Nephron progenitor cell (in vitro differentiated cells): ENCODE data around the gene CHRND.

ENCODE experiments used
- DNase-seq: peaks from one replicate; pipeline ENCODE4 v3.0.0; 2021
- H3K27ac Mint-ChIP-seq: 2 replicates; pipeline ENCODE4 v1.8.0; 2021; ENCODE audit warnings: mild to moderate bottlenecking, moderate library complexity, mixed read lengths
- H3K27me3 Mint-ChIP-seq: 2 replicates; pipeline ENCODE4 v1.8.0; 2021; ENCODE audit warnings: mild to moderate bottlenecking, low read depth, mixed read lengths; ENCODE audit not compliant: poor library complexity
- H3K36me3 Mint-ChIP-seq: 2 replicates; pipeline ENCODE4 v1.8.0; 2021; ENCODE audit warnings: low read depth, mixed read lengths
- H3K4me1 Mint-ChIP-seq: 2 replicates; pipeline ENCODE4 v1.8.0; 2021; ENCODE audit warnings: mixed read lengths
- H3K4me3 Mint-ChIP-seq: 2 replicates; pipeline ENCODE4 v1.8.0; 2021; ENCODE audit warnings: mild to moderate bottlenecking, moderate library complexity, mixed read lengths
- H3K9me3 Mint-ChIP-seq: 2 replicates; pipeline ENCODE4 v1.8.0; 2021; ENCODE audit warnings: mild to moderate bottlenecking, moderate library complexity, mixed read lengths
- CTCF ChIP-seq: fragments of 200-600 bp; sonication (generic); IDR thresholded peaks from 2 replicates; pipeline ENCODE4 v1.5.0; 2021; ENCODE audit warnings: antibody characterized with exemption

CHRND gene

GRCh38 chr2:232535761-232536530 lies 10.0 kb downstream of the CHRND start:
- no peak for TF ChIP-seq CTCF
- no peaks in the 10 kb centered on the region for H3K27me3 Mint-ChIP-seq
- peaks cover 8% of the 10 kb centered on the region for H3K9me3 Mint-ChIP-seq
- peaks cover 7% of the 10 kb centered on the region for H3K36me3 Mint-ChIP-seq
- no peak overlapping the region for H3K4me3 Mint-ChIP-seq
- no peak for DNase-seq
- H3K4me1 Mint-ChIP-seq: peaks cover 63% of the 10 kb centered on the region
- peak overlapping the region; percentile 64 for H3K27ac Mint-ChIP-seq

DNA sequence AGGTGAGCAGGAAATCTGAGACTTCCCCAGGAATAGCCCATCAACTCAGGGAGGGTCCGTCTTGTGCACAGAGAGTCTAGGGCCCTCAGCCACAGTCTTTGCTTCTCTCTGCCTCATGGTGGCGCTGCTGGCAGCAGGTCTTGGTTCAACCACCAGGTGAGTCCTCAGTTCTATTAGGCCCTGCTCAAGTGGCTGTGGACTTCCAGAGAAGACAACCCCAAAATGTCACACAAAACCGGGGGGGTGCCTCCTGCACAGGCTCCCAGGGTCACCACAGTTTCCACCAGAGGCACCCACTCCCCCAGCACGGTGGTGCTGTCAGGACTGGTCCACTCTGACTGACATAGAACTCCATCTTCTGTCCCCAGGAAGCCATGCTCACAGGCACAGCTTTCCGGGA lies 11.1 kb downstream of the CHRND start:
- Mint-ChIP-seq H3K9me3 (peaks cover 8% of the 10 kb centered on the region), H3K36me3 (peaks cover 7% of the 10 kb centered on the region), H3K4me1 (peaks cover 73% of the 10 kb centered on the region), H3K27ac (no peak overlapping the region), H3K27me3 (no peaks in the 10 kb centered on the region), H3K4me3 (no peak overlapping the region)
- no peak for DNase-seq
- TF ChIP-seq CTCF: peak; percentile 32

- H3K27ac Mint-ChIP-seq: no peak overlapping the region
- H3K36me3 Mint-ChIP-seq: peaks cover 7% of the 10 kb centered on the region
- no peak for DNase-seq
- no peak overlapping the region for H3K4me3 Mint-ChIP-seq
- H3K9me3 Mint-ChIP-seq: peaks cover 8% of the 10 kb centered on the region
- H3K27me3 Mint-ChIP-seq: no peaks in the 10 kb centered on the region
- no peak for TF ChIP-seq CTCF
- H3K4me1 Mint-ChIP-seq: peaks cover 76% of the 10 kb centered on the region
Measured at GRCh38 chr2:232537499-232537898, 11.5 kb downstream of the CHRND start.

- no peaks in the 10 kb centered on the region for H3K27me3 Mint-ChIP-seq
- peaks cover 71% of the 10 kb centered on the region for H3K4me1 Mint-ChIP-seq
- peak overlapping the region; percentile 64 for H3K4me3 Mint-ChIP-seq
- TF ChIP-seq CTCF: no peak
- H3K9me3 Mint-ChIP-seq: peaks cover 8% of the 10 kb centered on the region
- peak overlapping the region; percentile 65 for H3K27ac Mint-ChIP-seq
- DNase-seq: no peak
- peaks cover 10% of the 10 kb centered on the region for H3K36me3 Mint-ChIP-seq
Measured at GRCh38 chr2:232538671-232539070, 12.7 kb downstream of the CHRND start.

DNA sequence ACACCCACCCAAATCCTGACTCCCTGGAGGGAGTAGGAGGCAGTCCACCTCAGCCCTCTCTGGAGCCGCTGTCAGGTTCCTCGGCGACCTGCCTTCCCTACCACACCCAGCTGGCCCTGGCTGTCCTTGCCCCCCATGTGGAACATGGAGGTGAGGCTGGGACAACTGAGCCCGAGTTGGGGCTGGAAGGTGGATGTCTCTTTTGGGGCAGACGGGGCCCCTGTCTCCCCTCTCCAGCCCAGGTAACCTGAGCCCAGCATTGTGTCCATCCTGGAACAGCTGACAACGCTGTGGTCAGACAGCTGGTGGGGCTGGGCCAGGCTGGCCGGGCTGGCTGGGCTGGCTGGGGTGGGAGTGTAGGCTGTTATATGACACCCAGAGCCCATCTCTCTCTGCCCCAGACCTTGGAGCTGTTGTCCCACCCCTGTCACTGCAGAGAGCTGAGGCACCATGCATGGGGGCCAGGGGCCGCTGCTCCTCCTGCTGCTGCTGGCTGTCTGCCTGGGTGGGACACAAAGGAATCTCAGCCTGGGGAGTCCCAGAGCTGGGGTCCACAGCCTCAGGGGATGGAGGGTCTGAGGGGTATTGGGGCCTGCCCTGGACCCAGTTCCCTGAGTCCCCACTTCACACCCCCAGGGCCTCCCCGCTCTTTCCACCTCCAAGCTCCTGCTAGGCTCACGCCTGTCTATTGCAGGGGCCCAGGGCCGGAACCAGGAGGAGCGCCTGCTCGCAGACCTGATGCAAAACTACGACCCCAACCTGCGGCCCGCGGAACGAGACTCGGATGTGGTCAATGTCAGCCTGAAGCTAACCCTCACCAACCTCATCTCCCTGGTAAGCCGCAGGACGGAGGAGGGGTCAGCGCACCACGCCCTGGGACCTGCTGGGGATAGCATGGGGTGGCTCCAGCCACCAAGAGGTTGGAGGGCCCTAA lies 13.6 kb downstream of the CHRND start, which contains the start of gene CHRNG:
Gene CHRNG, plus strand, starts transcription at position 395 of the 934 bp plus-strand sequence. Its CDS starts 56 bp downstream, at position 451.
- no peaks in the 10 kb centered on the region for H3K27me3 Mint-ChIP-seq
- no peak for TF ChIP-seq CTCF
- H3K9me3 Mint-ChIP-seq: peaks cover 8% of the 10 kb centered on the region
- peak; percentile 65 for DNase-seq
- H3K27ac Mint-ChIP-seq: peak within 1 kb of the TSS; percentile 74
- H3K4me3 Mint-ChIP-seq: peak within 1 kb of the TSS; percentile 64
- peaks cover 16% of the 10 kb centered on the region for H3K36me3 Mint-ChIP-seq
- H3K4me1 Mint-ChIP-seq: peaks cover 62% of the 10 kb centered on the region
